SK-N-SH treated with all-trans-retinoic acid at 6 μM for 48 hours (cell line): Measurements from ENCODE around the gene CCND1.

ENCODE experiments used
- ATAC-seq: fragments of 200-7000 bp; cut with Tn5 transposase; 3 replicates; pipeline ENCODE4 v1.9.1; 2020; ENCODE audit warnings: mild to moderate bottlenecking, moderate library complexity
- ARNTL ChIP-seq: fragments of 450-650 bp; formaldehyde crosslinking; IDR thresholded peaks from 2 replicates; pipeline ENCODE4 v1.5.0; 2020; ENCODE audit warnings: low read depth, mild to moderate bottlenecking, moderate library complexity, borderline replicate concordance
- CREB5 ChIP-seq: fragments of 250-450 bp; sonication (Bioruptor Pico); IDR thresholded peaks from 2 replicates; pipeline ENCODE4 v1.5.1; 2020; ENCODE audit warnings: low read depth, mild to moderate bottlenecking, moderate library complexity
- CSDC2 ChIP-seq: fragments of 250-450 bp; sonication (Bioruptor Pico); IDR thresholded peaks from 2 replicates; pipeline ENCODE4 v1.5.0; 2020; ENCODE audit warnings: mild to moderate bottlenecking, moderate library complexity
- CSRNP3 ChIP-seq: fragments of 250-450 bp; sonication (Bioruptor Pico); IDR thresholded peaks from 2 replicates; pipeline ENCODE4 v1.5.1; 2021; ENCODE audit warnings: mild to moderate bottlenecking, moderate library complexity
- ESRRG ChIP-seq: fragments of 250-450 bp; sonication (Bioruptor Pico); IDR thresholded peaks from 2 replicates; pipeline ENCODE4 v1.6.1; 2021; ENCODE audit warnings: mild to moderate bottlenecking
- GLIS3 ChIP-seq: fragments of 250-450 bp; sonication (Bioruptor Pico); IDR thresholded peaks from 2 replicates; pipeline ENCODE4 v1.5.0; 2020; ENCODE audit warnings: mild to moderate bottlenecking, moderate library complexity
- ISL1 ChIP-seq: fragments of 250-450 bp; sonication (Bioruptor Pico); IDR thresholded peaks from 2 replicates; pipeline ENCODE4 v2.1.2; 2022; ENCODE audit warnings: mild to moderate bottlenecking, moderate library complexity
- OSR1 ChIP-seq: fragments of 250-450 bp; sonication (Bioruptor Pico); IDR thresholded peaks from 2 replicates; pipeline ENCODE4 v1.8.0; 2022; ENCODE audit warnings: moderate library complexity, mild to moderate bottlenecking, inconsistent platforms
- POU6F1 ChIP-seq: fragments of 250-450 bp; sonication (Bioruptor Pico); IDR thresholded peaks from 2 replicates; pipeline ENCODE4 v1.8.0; 2021; ENCODE audit warnings: low read depth, mild to moderate bottlenecking, moderate library complexity, borderline replicate concordance
- PPARA ChIP-seq: fragments of 250-450 bp; sonication (Bioruptor Pico); IDR thresholded peaks from 2 replicates; pipeline ENCODE4 v1.5.0; 2020; ENCODE audit warnings: mild to moderate bottlenecking, borderline replicate concordance
- RARB ChIP-seq: fragments of 250-450 bp; sonication (Bioruptor Pico); IDR thresholded peaks from 2 replicates; pipeline ENCODE4 v1.8.0; 2021; ENCODE audit warnings: mild to moderate bottlenecking, moderate library complexity
- SNAI2 ChIP-seq: fragments of 250-450 bp; sonication (Bioruptor Pico); IDR thresholded peaks from 2 replicates; pipeline ENCODE4 v1.5.0; 2020; ENCODE audit warnings: mild to moderate bottlenecking, moderate library complexity
- TCF4 ChIP-seq: fragments of 250-450 bp; sonication (Bioruptor Pico); IDR thresholded peaks from 2 replicates; pipeline ENCODE4 v1.8.0; 2021; ENCODE audit warnings: mild to moderate bottlenecking, moderate library complexity, borderline replicate concordance
- TSHZ2 ChIP-seq: fragments of 250-450 bp; sonication (Bioruptor Pico); IDR thresholded peaks from 2 replicates; pipeline ENCODE4 v1.5.0; 2020; ENCODE audit warnings: mild to moderate bottlenecking, moderate library complexity
- ZFP3 ChIP-seq: fragments of 250-450 bp; sonication (Bioruptor Pico); IDR thresholded peaks from 2 replicates; pipeline ENCODE4 v1.5.0; 2020; ENCODE audit warnings: mild to moderate bottlenecking, moderate library complexity
- ZNF565 ChIP-seq: fragments of 450-650 bp; formaldehyde crosslinking; conservative IDR thresholded peaks from 2 replicates; pipeline ENCODE4 v1.5.0; 2020; ENCODE audit warnings: low read depth, mild to moderate bottlenecking, moderate library complexity
- ZNF70 ChIP-seq: fragments of 450-650 bp; formaldehyde crosslinking; IDR thresholded peaks from 2 replicates; pipeline ENCODE4 v1.5.0; 2020; ENCODE audit warnings: mild to moderate bottlenecking, moderate library complexity
- TF ChIP-seq, protein P1 (sequence below): fragments of 250-450 bp; sonication (Bioruptor Pico); IDR thresholded peaks from 2 replicates; pipeline ENCODE4 v1.8.0; 2020; ENCODE audit warnings: mild to moderate bottlenecking, moderate library complexity, borderline replicate concordance

Gene CCND1

GRCh38 chr11:69657456-69657910 is 16.5 kb downstream of the CCND1 start:
- no peak for ATAC-seq
- TF ChIP-seq RARB (CRISPR knock-in tag) (no peak), ZNF565 (CRISPR knock-in tag) (no peak), TCF4 (CRISPR knock-in tag) (no peak), OSR1 (no peak)

DNA sequence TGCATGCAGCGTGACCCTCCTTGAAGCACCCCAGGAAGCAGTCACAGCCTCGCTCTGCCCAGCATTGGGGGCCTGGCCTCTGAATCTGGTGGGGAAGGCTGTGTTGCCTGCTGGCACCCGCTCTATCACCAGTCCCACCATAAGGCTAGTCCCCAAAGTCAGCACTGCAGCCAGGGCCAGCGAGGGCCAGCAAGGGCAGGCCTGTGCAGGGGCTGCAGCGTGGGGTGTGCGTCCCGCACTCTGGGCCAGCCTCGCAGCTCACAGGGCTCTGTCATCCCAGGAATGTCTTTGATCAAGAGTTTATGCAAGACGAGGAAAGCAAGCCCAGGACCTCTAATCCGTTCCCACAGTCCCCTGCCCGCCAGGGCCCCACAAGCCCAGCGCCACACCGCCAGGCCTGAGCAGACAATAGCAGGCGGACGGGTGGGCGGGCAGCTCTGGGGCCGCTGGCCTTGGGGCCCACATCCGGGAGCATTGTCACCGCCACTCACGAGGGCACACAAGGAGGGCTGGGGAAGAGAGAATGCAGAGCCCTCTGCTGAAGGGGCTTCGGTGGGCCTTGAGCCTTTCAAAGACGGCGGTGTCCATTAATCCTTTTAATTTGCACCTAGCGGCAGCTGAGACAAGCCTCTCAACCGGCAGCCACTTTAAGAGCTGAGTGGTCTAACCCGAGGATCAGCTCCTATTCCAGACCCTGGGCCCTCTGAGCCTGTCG is 17.1 kb downstream of the CCND1 start:
- no peak for ATAC-seq
- TF ChIP-seq CSRNP3 (CRISPR knock-in tag) (no peak), PPARA (no peak), CREB5 (CRISPR knock-in tag) (no peak), ARNTL (CRISPR knock-in tag) (no peak), POU6F1 (no peak), ZNF565 (CRISPR knock-in tag) (no peak)

GRCh38 chr11:69658626-69659450 is 17.9 kb downstream of the CCND1 start:
- no peak for ATAC-seq
- TF ChIP-seq ISL1 (CRISPR knock-in tag): no peak
- no peak for TF ChIP-seq ZNF70
- TF ChIP-seq, protein P1, sequence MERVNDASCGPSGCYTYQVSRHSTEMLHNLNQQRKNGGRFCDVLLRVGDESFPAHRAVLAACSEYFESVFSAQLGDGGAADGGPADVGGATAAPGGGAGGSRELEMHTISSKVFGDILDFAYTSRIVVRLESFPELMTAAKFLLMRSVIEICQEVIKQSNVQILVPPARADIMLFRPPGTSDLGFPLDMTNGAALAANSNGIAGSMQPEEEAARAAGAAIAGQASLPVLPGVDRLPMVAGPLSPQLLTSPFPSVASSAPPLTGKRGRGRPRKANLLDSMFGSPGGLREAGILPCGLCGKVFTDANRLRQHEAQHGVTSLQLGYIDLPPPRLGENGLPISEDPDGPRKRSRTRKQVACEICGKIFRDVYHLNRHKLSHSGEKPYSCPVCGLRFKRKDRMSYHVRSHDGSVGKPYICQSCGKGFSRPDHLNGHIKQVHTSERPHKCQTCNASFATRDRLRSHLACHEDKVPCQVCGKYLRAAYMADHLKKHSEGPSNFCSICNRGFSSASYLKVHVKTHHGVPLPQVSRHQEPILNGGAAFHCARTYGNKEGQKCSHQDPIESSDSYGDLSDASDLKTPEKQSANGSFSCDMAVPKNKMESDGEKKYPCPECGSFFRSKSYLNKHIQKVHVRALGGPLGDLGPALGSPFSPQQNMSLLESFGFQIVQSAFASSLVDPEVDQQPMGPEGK (CRISPR knock-in tag): no peak
- TF ChIP-seq CSRNP3 (CRISPR knock-in tag): no peak
- no peak for TF ChIP-seq ESRRG
- no peak for TF ChIP-seq OSR1
- no peak for TF ChIP-seq CSDC2
- TF ChIP-seq ZFP3 (CRISPR knock-in tag): no peak
- TF ChIP-seq ZNF565 (CRISPR knock-in tag): no peak
- no peak for TF ChIP-seq GLIS3 (CRISPR knock-in tag)
- TF ChIP-seq RARB (CRISPR knock-in tag): no peak
- TF ChIP-seq ARNTL (CRISPR knock-in tag): no peak
- TF ChIP-seq POU6F1: no peak
- no peak for TF ChIP-seq TCF4 (CRISPR knock-in tag)
- TF ChIP-seq CREB5 (CRISPR knock-in tag): no peak
- TF ChIP-seq SNAI2: no peak
- TF ChIP-seq TSHZ2 (CRISPR knock-in tag): no peak
